NCI-H1417 treated with DMSO at 0.1 percent for 48 hours (cell line): ENCODE results near the gene MAN1C1.
"Not testable (repeated sequence)": the region's sequence is repeated elsewhere in the genome, so short reads cannot be mapped to it uniquely, and the experiment has no call there.

ENCODE experiments used
- DNase-seq: peaks from one replicate; lab custom pipeline; 2025; lab: John Stamatoyannopoulos, UW

The MAN1C1 gene

GRCh38 chr1:25583519-25584370 lies 32.8 kb upstream of the MAN1C1 start:
- DNase-seq, result no peak

GRCh38 chr1:25586181-25586588 lies 30.4 kb upstream of the MAN1C1 start:
- no peak for DNase-seq

- no peak for DNase-seq
These were observed 29.3 kb upstream of the MAN1C1 start for GRCh38 chr1:25587290-25587689.

- DNase-seq, result not testable (repeated sequence)
These were observed 28.4 kb upstream of the MAN1C1 start for GRCh38 chr1:25588224-25588623.

GRCh38 chr1:25588786-25589185 lies 27.8 kb upstream of the MAN1C1 start:
- DNase-seq, result not testable (repeated sequence)

- DNase-seq, result no peak
These were observed 26.3 kb upstream of the MAN1C1 start for GRCh38 chr1:25590096-25590824.

- no peak for DNase-seq
These were observed 22.7 kb upstream of the MAN1C1 start for GRCh38 chr1:25593861-25594260.

GRCh38 chr1:25594971-25595370 lies 21.6 kb upstream of the MAN1C1 start:
- no peak for DNase-seq

- DNase-seq, result not testable (repeated sequence)
These were observed 19.9 kb upstream of the MAN1C1 start for GRCh38 chr1:25596641-25597040.

- DNase-seq, result no peak
These were observed 17.7 kb upstream of the MAN1C1 start for GRCh38 chr1:25598879-25599278.

GRCh38 chr1:25599969-25600610 lies 16.5 kb upstream of the MAN1C1 start:
- no peak for DNase-seq

- not testable (repeated sequence) for DNase-seq
These were observed 15.5 kb upstream of the MAN1C1 start for GRCh38 chr1:25600971-25601699.

GRCh38 chr1:25603779-25604538 lies 12.6 kb upstream of the MAN1C1 start:
- DNase-seq, result not testable (repeated sequence)

GRCh38 chr1:25607123-25607522 lies 9.5 kb upstream of the MAN1C1 start:
- DNase-seq, result no peak

- DNase-seq, result no peak
These were observed 8.0 kb upstream of the MAN1C1 start for GRCh38 chr1:25608488-25609178.

- DNase-seq, result no peak
These were observed 6.7 kb upstream of the MAN1C1 start for GRCh38 chr1:25609921-25610320.

- no peak for DNase-seq
These were observed 5.6 kb upstream of the MAN1C1 start for GRCh38 chr1:25610822-25611630.

GRCh38 chr1:25611843-25612242 lies 4.7 kb upstream of the MAN1C1 start:
- DNase-seq, result no peak

GRCh38 chr1:25612421-25612820 lies 4.2 kb upstream of the MAN1C1 start:
- no peak for DNase-seq

- DNase-seq, result no peak
These were observed 3.5 kb upstream of the MAN1C1 start for GRCh38 chr1:25613091-25613490.
